GM21381 (cell line): Measurements from ENCODE around the gene LAMA2.
"Not testable (repeated sequence)": the region's sequence is repeated elsewhere in the genome, so short reads cannot be mapped to it uniquely, and the experiment has no call there.

Source experiments
- ATAC-seq: cut with Tn5 transposase; IDR thresholded peaks from one replicate; pipeline ENCODE4 v1.9.1; 2021; ENCODE audit warnings: mild to moderate bottlenecking, moderate library complexity; ENCODE audit not compliant: unreplicated experiment

Gene LAMA2

DNA sequence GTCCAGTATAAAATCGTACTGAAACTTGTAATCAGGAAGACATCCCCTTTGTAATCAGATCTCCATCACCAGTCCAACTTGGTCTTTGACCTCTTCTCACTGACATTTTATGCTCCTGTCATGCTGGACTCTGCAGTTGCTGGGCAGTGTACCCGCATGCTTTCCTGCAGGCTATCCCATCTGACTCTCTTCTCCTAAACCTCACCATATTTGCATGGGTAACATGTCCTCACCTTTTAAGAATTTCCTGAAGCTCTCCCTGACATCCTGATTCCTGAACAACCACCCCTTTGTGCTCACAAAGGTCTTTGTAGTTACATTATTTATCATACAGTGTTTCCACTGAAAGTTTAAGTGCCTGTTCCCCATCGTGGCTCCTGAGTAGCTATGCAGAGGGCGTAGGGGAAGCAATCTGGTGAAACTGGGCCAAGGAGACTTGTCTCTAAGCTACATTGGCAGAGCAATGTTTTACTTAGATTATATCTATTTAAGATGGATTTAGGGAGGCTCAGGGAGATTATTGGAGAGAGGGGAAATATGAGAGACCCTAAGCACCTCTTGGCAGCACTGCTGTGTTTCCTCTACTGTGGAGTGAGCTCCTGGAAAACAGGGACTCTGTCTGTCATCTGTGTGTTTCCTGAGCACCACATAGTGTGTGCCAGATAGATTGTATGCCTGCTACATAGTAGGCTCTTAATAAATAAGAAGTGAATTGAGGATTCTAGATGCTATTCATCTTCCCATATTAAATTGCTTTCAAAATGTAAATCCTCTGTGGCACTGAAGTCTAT is 124.0 kb downstream of the LAMA2 start:
- ATAC-seq = no peak

GRCh38 chr6:129007701-129008373 is 124.9 kb downstream of the LAMA2 start:
- no peak for ATAC-seq

- no peak for ATAC-seq
These were observed 125.7 kb downstream of the LAMA2 start for GRCh38 chr6:129008591-129008990.

DNA sequence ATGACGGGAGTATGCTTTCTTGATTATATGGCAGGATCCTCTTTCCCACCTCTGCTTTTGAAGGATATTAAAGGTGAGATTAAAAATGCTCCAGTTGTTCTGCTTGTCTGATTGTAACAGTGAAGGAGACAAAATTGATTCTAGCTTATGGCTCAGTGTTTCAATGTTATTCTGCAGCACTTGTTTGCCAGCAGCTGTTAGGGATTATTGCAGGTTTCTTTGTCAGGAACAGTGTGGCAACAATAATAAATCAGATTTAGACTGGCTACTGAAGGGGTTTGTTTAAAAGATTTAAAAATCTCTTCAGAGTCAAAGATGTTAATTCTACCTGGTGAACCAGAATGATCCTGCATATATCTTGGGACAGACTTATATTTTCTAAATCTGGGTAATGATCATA is 126.9 kb downstream of the LAMA2 start:
- no peak for ATAC-seq

GRCh38 chr6:129014302-129014701 is 131.4 kb downstream of the LAMA2 start:
- no peak for ATAC-seq

- ATAC-seq = no peak
These were observed 132.8 kb downstream of the LAMA2 start for GRCh38 chr6:129015721-129016120.

GRCh38 chr6:129016844-129017243 is 133.9 kb downstream of the LAMA2 start:
- ATAC-seq = no peak

DNA sequence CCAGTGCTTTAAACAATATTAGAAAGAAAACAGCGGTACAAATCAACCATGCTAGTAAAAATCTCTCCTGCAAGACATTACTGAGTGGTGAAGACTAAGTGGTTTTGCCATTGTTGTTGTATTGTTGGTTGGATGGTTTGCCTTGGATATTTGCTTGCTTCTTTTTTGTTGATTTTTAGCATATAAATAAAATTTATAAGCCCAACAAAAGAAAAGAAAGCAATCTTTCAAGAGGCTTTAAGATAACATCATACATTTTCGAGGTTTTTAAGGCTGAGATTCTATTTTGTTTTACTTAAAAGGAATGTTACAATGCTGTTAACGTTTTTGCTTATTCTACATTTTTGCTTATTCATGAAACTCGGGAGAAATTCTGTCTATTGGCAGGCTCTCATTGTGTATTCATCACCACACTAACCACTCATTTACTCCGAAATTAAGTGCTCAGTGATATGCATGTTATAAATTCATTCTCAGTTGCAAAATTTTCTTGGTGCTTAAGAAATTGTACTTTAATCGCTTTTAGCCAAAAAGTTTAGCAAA is 139.1 kb downstream of the LAMA2 start:
- no peak for ATAC-seq

DNA sequence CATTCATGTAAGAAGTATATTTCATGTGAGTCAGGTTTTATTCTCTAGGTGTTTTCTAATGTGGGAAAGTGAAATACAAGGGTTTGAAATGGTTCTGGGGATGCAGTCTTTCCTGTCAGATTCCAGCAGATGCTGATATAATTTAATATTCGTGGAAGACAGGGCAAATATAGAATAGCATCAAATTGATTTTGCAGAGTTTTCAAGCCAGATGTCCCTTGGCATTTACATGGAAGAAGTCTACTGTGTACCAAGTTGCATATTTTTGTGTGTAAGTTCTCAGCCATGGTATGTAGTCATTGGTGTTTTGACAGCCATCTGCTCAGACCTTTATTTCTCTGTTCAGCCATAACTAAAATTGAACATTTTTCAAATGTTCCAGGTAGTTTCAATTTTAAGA is 143.7 kb downstream of the LAMA2 start:
- no peak for ATAC-seq

GRCh38 chr6:129029778-129030177 is 146.8 kb downstream of the LAMA2 start:
- ATAC-seq = no peak

- no peak for ATAC-seq
These were observed 147.3 kb downstream of the LAMA2 start for GRCh38 chr6:129030215-129030614.

GRCh38 chr6:129031051-129031599 is 148.2 kb downstream of the LAMA2 start:
- ATAC-seq = no peak

DNA sequence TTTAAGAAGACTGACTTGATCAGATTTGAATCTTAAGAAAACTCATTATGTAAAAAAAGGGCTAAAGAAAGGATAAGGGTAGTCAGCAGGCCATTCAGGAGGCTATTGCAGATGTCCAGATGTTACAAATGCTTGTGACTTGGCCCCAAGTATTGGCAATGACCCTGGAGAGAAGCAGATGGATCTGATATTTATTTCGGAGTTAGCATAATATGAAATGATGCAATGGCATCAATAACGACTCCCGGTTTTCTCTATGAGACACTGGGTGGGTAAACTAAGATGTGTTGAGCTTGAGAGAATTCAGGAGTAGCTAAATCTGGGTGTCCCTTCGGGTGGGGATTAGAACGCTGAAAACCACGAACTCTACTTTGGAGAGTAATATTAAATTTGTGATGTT is 149.7 kb downstream of the LAMA2 start:
- ATAC-seq = no peak

DNA sequence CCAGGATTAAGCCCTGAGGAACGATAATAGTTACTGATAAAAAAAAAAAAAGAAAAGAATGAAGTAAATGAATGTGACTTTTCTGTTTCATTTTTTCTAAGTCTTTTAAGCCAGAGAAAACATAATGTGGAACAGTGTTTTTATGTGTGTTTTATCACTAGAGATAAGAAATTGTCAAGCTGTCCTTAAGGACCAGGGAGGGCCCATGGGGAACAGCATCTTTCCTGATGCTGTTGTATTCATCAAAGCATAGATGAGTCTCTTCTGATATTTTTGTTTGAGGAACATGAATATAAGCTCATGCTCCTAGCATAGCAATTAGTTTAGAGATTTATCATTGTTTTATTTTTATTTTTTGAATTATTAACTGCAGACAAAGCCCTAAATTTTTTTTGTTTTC is 150.2 kb downstream of the LAMA2 start:
- no peak for ATAC-seq

- ATAC-seq = no peak
These were observed 150.6 kb downstream of the LAMA2 start for GRCh38 chr6:129033581-129033980.

DNA sequence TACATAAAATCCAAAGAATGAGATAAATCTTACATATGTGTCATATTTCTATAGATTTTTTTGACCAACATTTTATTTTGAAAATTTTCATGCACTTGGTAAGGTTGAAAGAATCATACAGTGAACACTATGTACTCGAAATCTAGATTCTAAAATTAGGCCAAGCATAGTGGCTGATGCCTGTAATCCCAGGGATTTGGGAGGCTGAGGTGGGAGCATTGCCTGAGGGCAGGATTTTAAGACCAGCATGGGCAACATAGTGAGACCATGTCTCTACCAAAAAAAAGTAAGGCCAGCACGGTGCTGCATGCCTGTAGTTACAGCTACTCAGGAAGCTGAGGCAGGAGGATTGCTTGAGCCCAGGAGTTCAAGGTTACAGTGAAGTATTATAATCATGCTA is 158.6 kb downstream of the LAMA2 start:
- ATAC-seq = no peak

- no peak for ATAC-seq
These were observed 163.6 kb downstream of the LAMA2 start for GRCh38 chr6:129046526-129046925.

- no peak for ATAC-seq
These were observed 164.9 kb downstream of the LAMA2 start for GRCh38 chr6:129047834-129048233.

DNA sequence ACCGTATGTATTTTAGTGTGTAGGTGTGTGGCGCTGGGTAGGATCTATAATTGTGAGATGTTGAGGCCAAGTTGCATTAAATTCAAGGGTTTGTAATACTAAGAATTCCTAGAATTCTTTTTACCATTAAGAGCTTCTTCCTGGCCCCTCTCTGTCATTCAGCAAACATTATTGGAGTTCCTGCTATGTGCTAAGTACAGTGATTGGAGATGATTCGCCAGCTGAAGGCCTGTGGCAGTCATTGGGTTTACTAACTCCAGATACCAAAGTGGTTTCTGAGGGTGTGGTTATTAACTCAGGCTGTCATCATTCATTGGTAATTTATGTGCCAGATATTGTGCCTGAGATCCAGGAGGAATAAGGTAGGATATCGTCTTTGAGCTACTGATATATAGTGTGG is 167.1 kb downstream of the LAMA2 start:
- ATAC-seq = no peak

DNA sequence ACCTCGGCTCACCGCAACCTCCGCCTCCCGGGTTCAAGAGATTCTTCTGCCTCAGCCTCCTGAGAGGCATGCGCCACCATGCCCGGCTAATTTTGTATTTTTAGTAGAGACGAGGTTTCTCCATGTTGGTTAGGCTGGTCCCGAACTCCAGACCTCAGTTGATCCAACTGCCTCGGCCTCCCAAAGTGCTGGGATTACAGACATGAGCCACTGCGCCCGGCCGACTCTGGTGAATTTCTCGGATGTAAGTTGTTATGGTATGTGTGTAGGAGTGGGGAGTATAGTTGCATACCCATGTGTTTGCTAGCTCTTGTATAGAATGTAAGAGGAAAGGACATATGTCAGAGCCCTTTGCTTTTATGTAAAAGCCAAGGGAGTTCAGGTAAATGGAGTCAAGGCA is 170.2 kb downstream of the LAMA2 start:
- not testable (repeated sequence) for ATAC-seq

DNA sequence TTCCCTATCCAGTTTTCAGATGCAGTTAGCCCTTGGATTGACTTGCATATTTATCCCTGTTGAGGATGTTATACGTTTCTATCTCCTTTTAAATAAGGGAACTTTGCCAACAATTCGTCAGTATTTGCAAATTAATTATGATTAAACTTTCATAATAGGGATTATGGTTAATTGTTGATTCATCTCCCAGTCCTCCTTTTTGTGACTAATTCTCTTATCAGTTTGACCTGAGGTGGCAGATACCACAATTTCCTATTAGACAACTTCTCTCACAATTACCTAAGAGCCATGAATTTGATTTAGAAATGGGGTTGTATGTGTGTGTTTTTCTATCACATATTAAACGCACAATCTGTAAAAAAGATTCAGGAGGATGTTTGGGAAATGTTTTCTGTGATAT is 172.9 kb downstream of the LAMA2 start:
- ATAC-seq = no peak

DNA sequence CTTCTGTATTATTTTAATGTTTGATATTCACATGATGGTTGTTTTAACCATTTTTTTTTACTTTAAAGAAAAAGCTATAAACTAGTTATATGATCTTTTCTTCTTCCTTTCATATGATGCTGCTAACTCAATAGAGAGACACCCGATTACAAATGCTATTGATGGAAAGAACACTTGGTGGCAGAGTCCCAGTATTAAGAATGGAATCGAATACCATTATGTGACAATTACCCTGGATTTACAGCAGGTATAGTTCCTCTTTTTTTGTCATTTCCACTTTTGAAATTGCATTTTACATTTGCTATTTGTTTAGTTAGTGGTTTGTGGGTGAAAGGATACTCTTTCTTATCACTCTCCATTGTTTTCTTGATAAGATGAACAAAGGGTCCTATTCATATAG is 176.7 kb downstream of the LAMA2 start:
- no peak for ATAC-seq
